NCI-H1417 treated with DMSO at 0.1 percent for 48 hours (cell line): ENCODE measurements around the gene DLEU7.

Source experiments
- DNase-seq: peaks from one replicate; lab custom pipeline; 2025; lab: John Stamatoyannopoulos, UW

DLEU7 gene

GRCh38 chr13:50842990-50843256, 569 bp downstream of the DLEU7 start:
- DNase-seq: no peak

DNA sequence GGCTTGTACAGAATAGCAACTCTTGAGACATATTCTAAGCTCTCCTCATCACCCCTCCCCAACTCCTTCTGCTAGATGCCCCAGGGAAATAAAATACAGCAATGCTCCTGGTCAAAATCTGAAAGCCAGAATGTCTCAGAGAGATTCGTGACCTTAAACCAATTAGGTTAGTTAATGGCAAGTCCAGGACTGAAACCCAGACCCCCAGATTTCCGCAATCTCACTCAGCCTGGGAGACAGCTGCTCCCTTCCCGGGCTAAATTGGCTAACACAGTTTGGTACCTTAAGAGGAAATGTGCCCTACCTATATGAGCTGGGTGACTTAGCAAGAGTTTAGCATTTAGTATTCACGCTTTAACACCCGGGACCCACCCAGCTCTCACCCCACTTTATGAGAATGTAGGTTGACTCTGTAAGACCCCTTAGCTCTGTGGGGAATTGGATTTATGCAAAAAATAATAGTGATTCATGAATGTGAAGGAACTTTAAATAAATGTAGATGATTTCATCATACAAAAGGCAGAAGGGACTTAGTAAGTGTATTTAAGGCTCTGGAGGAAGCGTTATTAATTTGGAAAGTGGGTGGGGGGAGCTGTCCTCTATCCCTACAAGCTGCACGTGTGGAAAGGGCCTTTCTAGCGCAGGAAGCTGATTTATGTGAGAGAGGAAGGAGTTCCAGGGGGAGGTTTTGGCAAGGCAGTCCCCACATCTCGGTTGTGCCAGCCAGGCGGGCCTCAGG, 1.1 kb downstream of the DLEU7 start:
- DNase-seq: no peak

GRCh38 chr13:50841786-50842185, 1.7 kb downstream of the DLEU7 start:
- no peak for DNase-seq

DNA sequence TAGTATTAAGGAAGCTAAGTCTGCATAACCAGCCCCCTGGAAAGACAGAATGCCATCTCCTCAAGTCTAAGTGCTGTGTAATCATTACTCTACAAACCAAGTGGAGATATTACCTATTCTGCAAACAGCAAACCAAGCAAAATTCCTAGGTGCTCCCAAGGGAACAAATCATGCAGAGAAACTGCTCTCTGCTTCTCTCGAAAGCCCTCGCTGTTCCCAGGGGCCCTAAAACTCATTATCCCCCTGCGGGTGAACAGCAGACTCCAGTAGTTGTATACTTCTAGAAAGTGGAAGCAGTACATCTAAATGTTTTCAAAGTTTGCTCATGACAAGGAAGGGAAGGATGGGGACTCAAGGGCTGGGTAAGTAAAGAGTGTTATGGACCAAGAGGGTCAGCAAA, 3.2 kb downstream of the DLEU7 start:
- no peak for DNase-seq

GRCh38 chr13:50839828-50840227, 3.7 kb downstream of the DLEU7 start:
- no peak for DNase-seq

- no peak for DNase-seq
Measured at GRCh38 chr13:50838701-50839100, 4.8 kb downstream of the DLEU7 start.

- DNase-seq: no peak
Measured at GRCh38 chr13:50838031-50838430, 5.5 kb downstream of the DLEU7 start.

GRCh38 chr13:50831512-50831911, 12.0 kb downstream of the DLEU7 start:
- DNase-seq: no peak

DNA sequence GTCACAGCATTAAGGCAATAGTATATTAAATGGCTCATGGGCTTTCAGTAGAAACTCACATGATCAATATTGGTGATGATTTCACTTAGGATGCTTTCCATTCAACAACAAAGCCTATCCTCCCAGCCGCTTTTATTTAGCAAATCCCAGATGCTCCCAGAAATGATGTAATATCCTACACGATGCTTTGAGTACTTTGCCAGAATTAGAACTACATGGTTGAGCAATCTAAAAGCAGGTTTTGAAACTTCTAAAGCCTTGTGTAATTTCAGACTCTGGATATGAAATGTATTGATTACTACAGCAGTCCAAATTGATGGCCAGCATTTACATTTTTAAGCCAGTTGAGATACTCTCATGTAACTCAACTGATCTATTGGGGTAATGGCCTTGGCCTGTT, 13.6 kb downstream of the DLEU7 start:
- no peak for DNase-seq

- no peak for DNase-seq
Measured at GRCh38 chr13:50829226-50829625, 14.3 kb downstream of the DLEU7 start.

DNA sequence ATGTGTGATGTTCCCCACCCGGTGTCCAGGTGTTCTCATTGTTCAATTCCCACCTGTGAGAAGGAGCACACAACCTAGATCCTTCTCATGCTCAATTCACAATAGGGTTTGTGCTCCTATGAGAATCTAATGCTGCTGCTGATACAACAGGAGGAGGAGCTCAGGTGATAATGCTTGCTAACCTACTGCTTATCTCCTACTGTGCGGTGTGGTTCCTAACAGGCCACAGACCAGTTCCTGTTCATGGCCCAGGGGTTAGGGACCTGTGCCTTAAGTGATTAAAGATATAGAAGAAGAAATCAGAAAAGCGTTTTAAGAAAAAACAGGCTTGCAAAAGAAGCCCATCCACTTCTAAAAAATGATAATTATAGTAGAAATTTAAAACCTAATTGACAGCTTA, 17.5 kb downstream of the DLEU7 start:
- no peak for DNase-seq

DNA sequence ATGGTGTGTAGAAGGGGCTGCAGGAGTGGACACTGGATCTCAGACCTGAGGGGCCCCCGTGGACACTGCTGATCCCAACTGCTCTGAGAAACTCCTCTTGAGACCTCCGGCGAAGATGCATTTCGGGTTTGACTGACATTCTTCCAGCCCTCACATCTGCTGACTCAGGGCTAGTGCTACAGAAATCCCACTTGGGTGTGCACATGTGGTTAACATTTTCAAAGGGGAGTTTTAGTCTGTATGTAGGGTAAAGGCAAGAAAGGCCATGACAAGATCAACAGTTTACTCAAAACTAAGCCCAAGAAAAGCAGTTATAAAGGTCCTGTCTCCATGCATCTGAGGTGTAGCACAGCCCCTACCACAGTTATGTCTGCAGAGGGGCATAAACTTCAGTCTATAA, 31.2 kb downstream of the DLEU7 start:
- DNase-seq: no peak

DNA sequence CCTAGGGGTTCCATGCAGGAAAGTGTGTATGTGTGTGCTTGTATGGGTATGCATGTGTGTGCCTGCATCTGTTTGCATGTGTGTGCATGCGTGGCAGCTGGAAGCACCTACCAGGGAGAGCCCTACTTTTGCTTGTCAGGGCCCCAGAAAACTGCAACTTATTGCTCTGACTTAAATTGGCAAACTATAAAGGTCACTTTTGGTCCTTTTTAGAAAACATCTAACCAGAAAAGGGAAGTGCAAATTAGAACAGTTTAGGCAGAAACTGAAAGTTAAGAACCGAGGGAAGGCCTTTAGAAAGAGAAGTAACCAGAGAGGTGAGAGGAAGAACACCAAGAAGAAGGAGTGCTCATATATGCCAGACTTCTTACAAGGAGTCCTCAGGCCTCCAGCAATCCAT, 32.5 kb downstream of the DLEU7 start:
- DNase-seq: no peak

- no peak for DNase-seq
Measured at GRCh38 chr13:50810468-50810867, 33.0 kb downstream of the DLEU7 start.

DNA sequence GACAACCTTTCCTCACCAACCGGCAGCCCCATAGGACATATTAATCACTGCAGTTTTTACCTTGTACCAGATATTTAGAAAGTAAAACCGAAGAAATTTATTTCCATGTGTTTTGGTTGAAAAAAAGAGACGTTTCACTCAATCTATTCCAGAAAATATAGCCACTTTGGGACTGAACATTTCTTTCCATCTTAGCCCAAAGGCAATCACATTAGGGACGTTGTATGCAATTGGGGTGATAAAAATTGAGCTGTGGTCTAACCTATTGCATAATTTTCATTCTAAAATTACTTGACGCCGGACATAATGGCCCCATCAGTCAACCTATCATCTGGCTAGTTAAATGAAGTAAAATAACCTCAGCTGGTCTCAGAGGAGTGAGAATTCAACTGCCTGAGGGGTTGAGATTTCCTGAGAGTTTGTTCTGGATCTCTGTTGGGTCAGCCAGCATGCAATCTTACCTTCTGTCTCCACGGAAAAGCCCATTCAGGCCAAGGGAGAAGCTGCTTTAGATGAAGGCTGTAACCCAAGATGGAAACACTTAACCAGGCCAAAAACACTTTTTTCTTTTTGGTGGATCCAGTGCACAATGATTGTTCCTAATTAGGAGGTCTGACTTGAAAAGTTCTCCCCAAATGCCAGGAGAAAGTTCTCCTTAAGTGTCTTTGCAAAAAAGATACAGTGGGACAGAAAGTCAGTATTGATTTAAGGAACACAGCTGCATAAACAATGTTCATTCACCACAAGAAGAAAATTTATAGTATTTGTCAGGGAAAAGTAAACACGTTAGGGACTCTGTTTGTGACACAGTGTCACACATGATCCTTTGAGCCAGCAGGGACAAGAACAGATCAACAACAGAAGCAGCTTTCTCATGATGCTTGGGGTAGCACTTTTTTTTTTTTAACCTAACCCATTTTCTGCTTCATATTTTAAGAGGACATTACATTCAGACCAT, 34.1 kb downstream of the DLEU7 start:
- DNase-seq: peak; percentile 25

- DNase-seq: no peak
Measured at GRCh38 chr13:50805805-50806204, 37.7 kb downstream of the DLEU7 start.

DNA sequence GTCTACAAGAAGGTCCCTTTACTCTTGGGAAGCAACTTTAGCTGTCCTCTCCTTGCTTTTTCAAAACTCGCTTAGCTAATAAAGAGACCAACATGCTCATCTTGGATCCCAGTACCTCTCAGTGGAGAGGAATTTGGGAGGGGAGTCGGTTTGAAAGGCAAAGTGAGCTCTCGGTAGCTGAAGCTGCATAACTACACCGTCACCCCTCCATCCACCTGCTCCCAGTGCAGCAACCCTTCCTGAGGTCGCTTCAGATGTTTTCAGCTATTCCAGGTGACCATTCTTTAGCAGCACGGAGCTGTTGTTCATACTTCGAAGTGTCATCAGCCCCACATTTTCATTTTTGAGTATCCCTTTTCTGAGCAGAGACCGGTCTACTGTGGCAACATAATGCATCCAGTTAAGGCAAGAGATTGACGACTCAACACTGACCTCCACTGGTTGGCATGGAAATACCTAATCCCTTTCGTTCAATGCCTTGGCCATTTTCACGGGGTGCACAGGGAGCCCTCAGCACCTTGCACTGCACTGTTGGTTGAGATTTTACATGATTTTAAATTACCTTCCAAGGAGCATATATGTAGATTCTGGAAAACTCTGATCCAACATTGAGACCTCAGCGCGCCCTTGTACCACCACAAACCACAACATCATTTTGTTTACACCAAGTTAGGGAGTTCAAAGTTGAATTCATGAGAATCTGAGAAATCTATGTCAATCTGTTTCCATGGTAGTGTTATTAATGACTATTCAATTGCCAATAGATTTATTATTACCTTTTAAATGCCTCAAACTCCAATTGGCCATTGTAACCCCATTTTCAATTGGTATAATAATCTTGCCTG, 42.2 kb downstream of the DLEU7 start:
- DNase-seq: peak; percentile 26

DNA sequence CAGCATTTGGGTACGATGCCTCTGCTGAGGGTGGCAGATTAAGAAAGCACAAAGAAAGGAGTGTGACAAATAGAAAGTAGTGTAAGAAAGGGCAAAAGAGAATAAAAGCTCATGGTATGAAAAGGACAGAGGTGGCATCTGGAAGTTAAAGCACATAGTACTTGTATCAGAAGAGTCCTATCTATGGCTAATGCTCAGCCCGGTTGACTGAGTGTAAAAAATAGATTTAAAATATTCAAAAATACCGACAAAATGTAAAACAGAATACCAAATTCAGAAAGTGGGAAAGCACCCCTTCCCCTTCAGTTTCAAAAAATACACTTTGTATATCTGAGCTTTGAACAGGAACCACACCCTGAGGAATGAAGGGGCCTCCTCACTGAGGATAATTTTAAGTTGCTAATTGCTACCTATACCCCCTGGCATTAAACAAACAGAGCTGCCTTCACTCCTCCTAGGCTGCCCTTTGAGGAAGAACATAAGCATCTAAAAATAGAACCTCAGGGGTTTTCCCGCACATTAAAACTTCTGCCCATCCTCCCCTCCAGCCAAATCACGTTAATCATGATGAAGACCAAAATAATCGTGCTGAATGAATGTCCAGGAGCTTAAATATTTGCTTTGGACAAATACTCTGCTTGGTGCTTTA, 43.3 kb downstream of the DLEU7 start:
- DNase-seq: peak; percentile 36

GRCh38 chr13:50798923-50799322, 44.6 kb downstream of the DLEU7 start:
- no peak for DNase-seq

DNA sequence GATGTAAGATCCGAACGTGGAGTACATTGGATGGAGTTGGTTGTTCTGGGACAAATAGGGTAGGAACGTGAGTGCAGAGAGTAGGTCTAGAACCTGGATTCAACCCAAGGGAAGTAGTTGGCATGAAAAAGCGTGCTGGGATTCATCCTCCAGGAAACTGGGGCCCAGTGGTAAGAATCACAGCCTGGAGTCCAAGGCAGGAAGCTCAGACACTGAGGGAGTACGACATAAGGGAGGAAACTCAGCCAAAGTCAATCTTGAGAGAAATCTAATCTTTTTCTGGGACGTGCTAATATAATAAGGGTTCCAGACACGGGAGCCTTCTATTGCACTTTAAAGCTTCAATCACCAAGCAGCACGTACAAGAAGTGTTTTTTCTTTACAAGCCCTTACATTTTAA, 46.4 kb downstream of the DLEU7 start:
- DNase-seq: no peak

GRCh38 chr13:50796463-50796862, 47.0 kb downstream of the DLEU7 start:
- DNase-seq: no peak

GRCh38 chr13:50794226-50794625, 49.3 kb downstream of the DLEU7 start:
- no peak for DNase-seq
